Measurements from ENCODE around the gene PHF21B. TPM values are rescaled to one million over a fixed set of nuclear protein-coding genes. Genes with fewer than 3 reads are reported as not detected.
"Not testable (repeated sequence)": the region's sequence is repeated elsewhere in the genome, so short reads cannot be mapped to it uniquely, and the experiment has no call there.

PHF21B gene
- under 1 TPM in 1 of 2 experiments, not detected in 1; 0.10 TPM for total RNA-seq

DNA sequence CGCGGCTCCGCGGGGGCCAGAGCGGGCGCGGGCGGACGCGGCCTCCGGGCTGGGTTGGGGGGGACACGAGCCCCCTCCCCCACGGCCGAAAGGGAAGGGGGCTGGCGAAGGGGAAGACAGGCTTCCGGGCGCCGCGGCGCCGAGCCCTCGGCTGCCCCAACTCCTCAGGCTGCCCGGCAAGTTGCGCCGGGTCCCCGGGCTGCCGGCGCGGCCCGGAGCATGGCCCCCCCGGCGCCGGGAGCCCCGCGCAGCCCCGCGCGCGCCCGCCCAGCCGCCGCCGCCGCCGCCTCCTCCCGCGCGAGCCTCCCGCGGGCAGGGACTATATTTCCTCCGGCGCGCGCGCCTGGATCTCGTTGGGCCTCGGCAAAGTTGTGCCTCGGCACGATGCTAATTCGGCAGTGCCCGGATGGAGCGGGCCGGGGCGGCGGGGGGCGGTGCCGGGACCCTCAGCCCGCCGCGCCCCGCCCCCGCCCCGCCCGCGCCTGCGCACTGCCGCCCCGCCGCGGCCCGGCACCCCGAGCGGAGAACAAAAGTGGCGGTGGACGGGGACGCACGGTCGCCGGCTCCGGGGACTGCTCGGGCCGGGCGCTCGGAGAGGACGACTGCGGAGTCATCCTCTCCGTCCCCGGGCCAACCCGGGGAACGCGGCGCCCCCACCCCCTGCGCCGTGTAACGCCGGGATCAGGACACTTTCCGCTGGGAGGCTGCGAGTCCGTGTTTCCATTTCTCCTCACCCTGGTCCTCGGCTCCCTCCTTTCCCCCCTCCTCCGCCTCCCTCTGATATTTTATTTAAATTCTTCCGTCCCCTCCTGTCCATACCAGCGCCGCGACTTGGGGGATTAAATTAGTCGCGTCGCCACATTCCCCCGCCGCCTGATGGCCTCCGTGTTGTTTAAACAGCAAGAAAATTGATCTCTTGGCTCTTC lies at the start of gene PHF21B:
Gene PHF21B, minus strand, starts transcription at position 400 of the 926 bp plus-strand sequence. CDS start 456 bp downstream, outside the sequence.
- H3K27ac Mint-ChIP-seq: no peak within 1 kb of the TSS

DNA sequence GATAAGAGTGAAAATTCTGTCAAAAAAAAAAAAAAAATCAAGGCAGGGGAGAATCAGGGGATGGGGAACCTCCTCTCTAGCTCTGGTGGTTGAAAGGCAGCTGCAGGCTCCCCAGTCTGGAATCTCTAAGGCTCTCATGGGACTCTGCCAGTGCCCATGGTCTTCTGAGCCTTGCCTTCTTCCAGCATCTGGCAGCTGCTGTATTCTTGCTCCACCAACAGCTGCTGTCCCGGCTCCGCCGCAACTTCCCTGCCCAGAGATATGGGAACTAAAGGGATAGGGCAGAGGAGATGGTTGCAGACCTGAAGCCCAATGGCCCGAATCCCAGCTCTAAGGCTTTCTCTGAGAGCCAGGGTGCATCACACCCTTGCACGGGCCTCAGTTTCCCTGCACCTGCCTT lies 49.5 kb upstream of the PHF21B start:
- peaks cover 10% of the 10 kb centered on the region for H3K27me3 Mint-ChIP-seq
- no peak overlapping the region for H3K4me3 Mint-ChIP-seq
- H3K27ac Mint-ChIP-seq: no peak overlapping the region
- H3K9me3 Mint-ChIP-seq: no peaks in the 10 kb centered on the region
- DNase-seq: no peak
- peaks cover 15% of the 10 kb centered on the region for H3K4me1 Mint-ChIP-seq
- no peaks in the 10 kb centered on the region for H3K36me3 Mint-ChIP-seq

More for the DNA sequence above, at the start of gene PHF21B:
- Mint-ChIP-seq H3K9me3 (no peaks in the 10 kb centered on the region), H3K4me1 (peaks cover 15% of the 10 kb centered on the region), H3K4me3 (peak within 1 kb of the TSS; percentile 95), H3K36me3 (no peaks in the 10 kb centered on the region), H3K27me3 (peaks cover 72% of the 10 kb centered on the region)
- peak; percentile 67 for DNase-seq

DNA sequence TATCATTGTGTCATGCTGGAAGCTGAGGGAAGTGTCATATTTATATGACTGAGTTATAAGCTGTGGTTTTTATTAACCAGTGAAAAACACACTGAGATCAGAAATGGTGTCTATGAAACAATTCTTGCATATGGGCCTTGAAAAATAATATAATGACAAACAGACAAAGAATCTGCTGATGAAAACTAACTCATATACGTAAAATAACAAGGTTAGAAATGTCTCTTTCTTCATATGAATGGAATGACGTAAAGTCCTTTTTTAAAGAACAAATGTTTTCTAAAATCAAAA lies 48.8 kb upstream of the PHF21B start:
- peaks cover 10% of the 10 kb centered on the region for H3K4me1 Mint-ChIP-seq
- no peak for DNase-seq
- no peak overlapping the region for H3K4me3 Mint-ChIP-seq
- no peaks in the 10 kb centered on the region for H3K9me3 Mint-ChIP-seq
- no peak overlapping the region for H3K27ac Mint-ChIP-seq
- H3K36me3 Mint-ChIP-seq: no peaks in the 10 kb centered on the region
- H3K27me3 Mint-ChIP-seq: peaks cover 4% of the 10 kb centered on the region

DNA sequence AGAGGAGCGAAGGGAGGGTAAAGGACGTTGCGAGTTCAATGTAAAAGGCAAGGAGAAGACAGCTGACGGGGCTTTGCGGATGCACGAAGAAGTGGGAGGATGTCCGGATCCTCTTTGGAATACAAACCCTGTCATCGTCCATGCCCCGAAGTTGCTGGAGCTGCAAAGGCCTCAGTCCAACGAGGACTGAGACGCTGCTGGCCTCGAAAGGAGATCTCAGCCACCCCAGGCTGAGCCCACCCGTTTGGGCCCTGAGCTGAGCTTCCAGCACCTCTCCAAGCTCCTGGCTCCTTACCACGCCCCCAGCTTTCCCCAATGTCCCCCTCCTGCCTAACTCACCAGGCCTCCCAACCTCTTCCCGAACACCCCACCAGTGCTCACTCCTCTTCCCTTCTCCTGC lies 46.1 kb upstream of the PHF21B start:
- Mint-ChIP-seq H3K36me3 (no peaks in the 10 kb centered on the region), H3K9me3 (no peaks in the 10 kb centered on the region), H3K4me3 (no peak overlapping the region), H3K27me3 (peaks cover 10% of the 10 kb centered on the region), H3K27ac (no peak overlapping the region), H3K4me1 (peaks cover 10% of the 10 kb centered on the region)
- DNase-seq: no peak

DNA sequence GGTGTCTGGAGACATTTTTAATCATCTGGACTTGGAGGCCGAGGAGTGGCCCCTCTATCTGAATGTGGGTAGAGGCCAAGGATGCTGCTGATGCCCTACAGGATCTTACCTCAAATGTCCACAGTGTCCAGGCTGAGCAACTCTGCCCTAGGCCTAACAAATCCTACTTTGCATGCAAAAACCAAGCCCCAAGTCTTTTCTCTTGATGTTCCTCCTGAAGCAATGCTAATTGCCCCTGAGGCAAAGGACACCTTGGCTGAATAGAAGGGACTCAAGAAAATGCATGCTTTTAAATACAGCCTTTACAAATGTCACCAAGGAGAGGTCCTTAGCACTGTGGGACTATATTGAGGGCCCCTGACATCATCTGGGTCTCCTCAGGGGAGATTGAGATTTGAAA lies 43.8 kb upstream of the PHF21B start:
- Mint-ChIP-seq H3K9me3 (no peaks in the 10 kb centered on the region), H3K4me3 (no peak overlapping the region), H3K4me1 (peaks cover 7% of the 10 kb centered on the region), H3K27me3 (peaks cover 27% of the 10 kb centered on the region), H3K27ac (no peak overlapping the region), H3K36me3 (no peaks in the 10 kb centered on the region)
- no peak for DNase-seq

DNA sequence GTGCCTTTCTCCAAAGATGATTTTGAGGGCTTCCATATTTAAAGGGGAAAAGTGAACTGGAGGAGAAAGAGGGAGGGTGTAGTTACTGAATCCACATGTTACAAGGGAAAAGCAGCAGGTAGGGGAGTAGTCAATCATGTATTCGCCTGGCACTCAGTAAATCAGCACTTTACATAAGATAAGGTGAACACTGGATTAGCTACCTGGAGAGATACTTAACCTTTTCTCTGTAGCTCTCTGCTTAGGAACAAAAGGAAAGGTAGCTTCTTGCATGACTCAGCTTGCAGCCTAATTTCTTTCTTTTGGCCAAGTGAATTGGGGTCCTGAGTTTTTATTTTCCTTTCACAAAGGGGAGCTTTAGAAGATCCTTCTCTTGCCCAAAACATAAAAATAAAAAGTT lies 43.3 kb upstream of the PHF21B start:
- DNase-seq: no peak
- H3K9me3 Mint-ChIP-seq: no peaks in the 10 kb centered on the region
- no peaks in the 10 kb centered on the region for H3K36me3 Mint-ChIP-seq
- peaks cover 29% of the 10 kb centered on the region for H3K27me3 Mint-ChIP-seq
- no peak overlapping the region for H3K27ac Mint-ChIP-seq
- H3K4me1 Mint-ChIP-seq: peaks cover 3% of the 10 kb centered on the region
- no peak overlapping the region for H3K4me3 Mint-ChIP-seq

DNA sequence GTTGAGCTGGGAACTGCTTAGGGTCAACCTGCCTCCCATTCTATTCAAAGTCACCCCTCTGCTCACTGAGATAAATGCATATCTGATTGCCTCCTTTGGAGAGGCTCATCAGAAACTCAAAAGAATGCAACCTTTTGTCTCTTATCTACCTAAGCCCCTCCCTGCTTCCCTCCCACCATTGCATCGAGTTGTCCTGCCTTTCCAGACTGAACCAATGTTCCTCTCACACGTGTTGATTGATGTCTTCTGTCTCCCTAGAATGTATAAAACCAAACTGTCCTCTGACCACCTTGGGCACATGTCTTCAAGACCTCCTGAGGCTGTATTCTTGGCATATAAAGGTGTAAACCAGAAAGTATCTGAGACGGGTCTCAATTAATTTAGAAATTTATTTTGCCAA lies 42.9 kb upstream of the PHF21B start:
- H3K4me3 Mint-ChIP-seq, H3K4me1 Mint-ChIP-seq, H3K36me3 Mint-ChIP-seq, DNase-seq, H3K27ac Mint-ChIP-seq, H3K9me3 Mint-ChIP-seq: not testable (repeated sequence)
- peaks cover 29% of the 10 kb centered on the region for H3K27me3 Mint-ChIP-seq

DNA sequence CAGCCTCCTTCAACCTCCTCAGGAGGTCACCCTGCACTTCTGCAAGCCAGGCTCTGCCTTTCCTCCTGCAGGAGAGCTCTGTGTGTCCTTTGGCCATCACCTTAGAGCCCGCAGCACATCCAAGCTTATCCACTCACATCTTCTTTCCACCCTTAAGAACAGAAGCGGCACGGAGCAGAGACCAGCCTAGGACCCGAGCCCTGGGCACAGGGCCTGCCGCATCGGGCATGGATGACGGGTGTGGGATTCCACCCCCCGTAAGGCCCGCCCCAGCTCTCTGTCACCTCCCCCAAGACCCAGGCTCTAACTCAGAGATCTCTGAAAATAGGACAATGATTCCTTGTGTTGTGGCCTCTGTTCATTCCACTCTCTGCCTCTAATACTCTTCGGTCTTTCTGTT lies 42.1 kb upstream of the PHF21B start:
- DNase-seq: no peak
- Mint-ChIP-seq H3K4me3 (no peak overlapping the region), H3K36me3 (no peaks in the 10 kb centered on the region), H3K27me3 (peaks cover 34% of the 10 kb centered on the region), H3K4me1 (no peaks in the 10 kb centered on the region), H3K27ac (no peak overlapping the region), H3K9me3 (no peaks in the 10 kb centered on the region)

DNA sequence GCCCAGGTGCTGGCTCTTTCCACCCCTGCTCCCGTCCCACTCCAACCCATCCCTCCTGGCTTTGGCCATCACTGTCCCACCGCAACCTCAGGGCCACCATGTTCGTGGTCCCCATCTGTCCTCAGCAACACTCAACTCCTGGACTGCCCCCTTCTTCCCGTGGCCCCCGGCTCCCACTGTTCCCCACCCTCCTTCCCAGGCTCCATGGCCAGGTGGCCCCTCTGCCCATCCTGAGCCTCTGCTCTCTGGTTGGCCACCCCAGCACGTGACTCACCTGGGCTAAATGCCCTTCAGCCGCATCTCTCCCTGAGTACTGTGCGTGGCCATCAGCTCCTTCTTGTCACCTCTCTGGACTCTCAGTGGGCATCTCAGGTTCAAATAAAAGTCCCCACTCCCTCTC lies 41.6 kb upstream of the PHF21B start:
- Mint-ChIP-seq H3K4me3 (no peak overlapping the region), H3K36me3 (no peaks in the 10 kb centered on the region), H3K9me3 (no peaks in the 10 kb centered on the region), H3K27me3 (peaks cover 38% of the 10 kb centered on the region), H3K4me1 (no peaks in the 10 kb centered on the region), H3K27ac (no peak overlapping the region)
- no peak for DNase-seq

DNA sequence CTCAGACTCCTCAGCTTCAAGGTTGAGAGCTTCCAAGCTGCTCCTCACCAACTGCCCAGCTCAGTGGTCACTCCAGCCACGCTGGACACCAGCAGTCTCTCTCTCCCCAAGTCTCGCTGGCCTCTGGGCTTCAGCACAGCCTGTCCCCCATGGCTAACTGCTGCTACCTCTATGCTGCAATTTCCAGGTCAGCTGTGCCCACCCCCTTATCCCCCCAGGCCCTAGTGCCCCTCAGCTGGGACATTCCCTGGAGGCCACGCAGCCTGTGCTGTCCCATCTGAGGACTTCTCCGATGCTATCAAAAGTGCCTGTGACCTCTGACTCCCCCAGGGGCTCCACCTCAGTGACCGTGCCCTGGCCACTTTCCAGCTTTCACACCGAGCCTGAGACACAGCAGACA lies 37.5 kb upstream of the PHF21B start:
- peaks cover 34% of the 10 kb centered on the region for H3K27me3 Mint-ChIP-seq
- DNase-seq: no peak
- H3K4me3 Mint-ChIP-seq: no peak overlapping the region
- H3K4me1 Mint-ChIP-seq: no peaks in the 10 kb centered on the region
- H3K9me3 Mint-ChIP-seq: no peaks in the 10 kb centered on the region
- H3K36me3 Mint-ChIP-seq: no peaks in the 10 kb centered on the region
- no peak overlapping the region for H3K27ac Mint-ChIP-seq

DNA sequence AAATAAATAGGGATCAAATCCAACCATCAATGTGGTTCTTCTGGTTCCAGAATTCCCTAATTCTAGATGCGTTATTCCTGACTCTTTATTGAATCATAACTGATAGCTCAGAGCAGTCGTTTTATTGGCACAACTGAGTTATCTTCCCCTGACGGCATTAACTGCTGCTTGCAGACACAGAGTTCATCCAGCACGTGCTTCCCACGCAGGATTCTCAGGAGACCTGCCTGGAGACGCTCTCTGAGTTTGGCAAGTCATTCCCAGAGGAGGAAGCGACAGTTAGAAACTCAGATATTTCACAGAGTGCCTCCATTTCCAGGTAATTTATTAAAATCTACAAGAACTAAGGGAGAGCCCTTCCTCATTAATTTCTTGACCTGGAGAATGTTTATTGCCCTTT lies 35.4 kb upstream of the PHF21B start:
- Mint-ChIP-seq H3K4me3 (no peak overlapping the region), H3K4me1 (no peaks in the 10 kb centered on the region), H3K9me3 (no peaks in the 10 kb centered on the region), H3K36me3 (no peaks in the 10 kb centered on the region), H3K27ac (no peak overlapping the region), H3K27me3 (peaks cover 31% of the 10 kb centered on the region)
- DNase-seq: no peak

DNA sequence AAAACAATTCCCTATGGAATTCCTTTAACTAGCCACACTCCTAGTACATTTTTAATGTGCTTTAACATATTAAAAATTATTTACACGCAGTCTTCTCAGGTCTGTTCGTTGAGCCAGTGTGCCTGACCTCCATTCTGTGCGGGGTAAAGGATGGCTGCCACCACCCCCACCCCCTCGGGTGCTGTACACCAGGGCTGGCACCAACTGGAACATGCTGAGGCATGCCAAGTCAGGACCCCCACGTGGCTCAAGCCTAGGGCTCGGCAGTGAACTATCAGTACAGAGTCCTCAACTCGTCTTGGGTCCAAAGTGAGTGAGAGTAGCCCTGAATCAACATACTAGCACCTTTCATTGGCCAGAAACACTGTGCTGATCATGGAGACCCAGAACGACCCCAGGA lies 32.5 kb upstream of the PHF21B start:
- no peaks in the 10 kb centered on the region for H3K4me1 Mint-ChIP-seq
- H3K27me3 Mint-ChIP-seq: peaks cover 19% of the 10 kb centered on the region
- no peak for DNase-seq
- no peaks in the 10 kb centered on the region for H3K36me3 Mint-ChIP-seq
- H3K4me3 Mint-ChIP-seq: no peak overlapping the region
- H3K9me3 Mint-ChIP-seq: peaks cover 6% of the 10 kb centered on the region
- no peak overlapping the region for H3K27ac Mint-ChIP-seq

DNA sequence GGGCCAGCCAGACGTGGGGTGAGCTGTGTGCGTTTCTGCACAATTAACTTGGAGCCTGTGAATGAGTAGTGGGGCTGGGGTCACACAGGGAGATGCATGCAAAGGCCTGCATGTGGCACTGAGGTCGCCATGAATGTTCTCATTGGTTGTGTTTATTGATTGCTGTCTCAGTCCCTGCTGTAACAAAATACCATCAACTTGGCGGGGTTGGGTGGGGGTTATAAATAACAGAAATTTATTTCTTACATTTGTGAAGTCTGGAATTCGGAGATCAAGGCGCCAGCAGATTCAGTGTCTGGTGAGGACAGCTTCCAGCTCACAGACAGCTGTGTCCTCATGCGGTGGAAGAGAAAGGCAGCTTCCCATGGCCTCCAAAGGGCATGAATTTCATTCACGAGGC lies 29.3 kb upstream of the PHF21B start:
- Mint-ChIP-seq H3K4me3 (no peak overlapping the region), H3K27me3 (peaks cover 17% of the 10 kb centered on the region), H3K36me3 (no peaks in the 10 kb centered on the region), H3K27ac (no peak overlapping the region), H3K9me3 (peaks cover 6% of the 10 kb centered on the region), H3K4me1 (no peaks in the 10 kb centered on the region)
- no peak for DNase-seq

DNA sequence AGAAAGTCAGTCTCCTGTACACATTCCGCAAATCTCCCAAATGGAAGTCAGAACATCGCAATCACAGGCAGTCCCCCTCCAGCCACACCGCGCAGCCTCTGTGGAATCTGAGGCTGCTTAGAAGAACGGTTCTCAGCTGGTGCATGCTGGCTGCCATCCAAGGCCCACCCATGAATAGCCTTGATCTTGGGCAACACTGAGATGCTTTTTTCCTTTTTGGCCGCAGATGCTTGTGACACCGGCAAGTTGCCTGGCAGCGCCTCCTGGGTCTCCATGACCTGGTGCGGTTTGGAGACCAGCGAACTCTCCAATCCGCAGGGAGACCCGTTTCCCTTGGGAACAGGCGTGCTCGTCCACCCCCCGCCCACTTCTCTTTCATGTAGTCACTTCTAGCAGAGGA lies 26.3 kb upstream of the PHF21B start:
- no peak for DNase-seq
- H3K27ac Mint-ChIP-seq: no peak overlapping the region
- H3K9me3 Mint-ChIP-seq: peaks cover 6% of the 10 kb centered on the region
- H3K27me3 Mint-ChIP-seq: peaks cover 27% of the 10 kb centered on the region
- no peaks in the 10 kb centered on the region for H3K36me3 Mint-ChIP-seq
- H3K4me3 Mint-ChIP-seq: no peak overlapping the region
- no peaks in the 10 kb centered on the region for H3K4me1 Mint-ChIP-seq

DNA sequence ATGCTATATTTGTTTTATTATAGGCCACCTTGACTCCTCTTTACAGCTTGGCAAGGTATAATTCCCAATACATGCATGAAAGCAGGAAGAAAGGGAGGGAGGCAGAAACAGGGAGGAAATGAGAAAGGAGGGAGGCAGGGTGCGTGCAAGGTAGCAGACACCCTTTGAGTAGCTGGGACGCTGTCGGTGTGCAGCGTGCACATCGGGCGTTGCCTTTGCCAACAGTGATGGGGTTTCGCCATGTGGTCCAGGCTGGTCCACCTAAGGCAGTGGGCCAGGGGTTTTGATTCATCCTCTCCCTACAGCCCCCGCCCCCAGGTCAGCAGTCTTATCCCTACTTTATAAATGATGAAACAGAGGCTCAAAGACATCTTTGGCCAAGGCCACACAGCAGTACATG lies 25.0 kb upstream of the PHF21B start:
- Mint-ChIP-seq H3K4me1 (no peaks in the 10 kb centered on the region), H3K4me3 (no peak overlapping the region), H3K9me3 (peaks cover 6% of the 10 kb centered on the region), H3K36me3 (no peaks in the 10 kb centered on the region), H3K27ac (no peak overlapping the region), H3K27me3 (peaks cover 24% of the 10 kb centered on the region)
- DNase-seq: no peak

DNA sequence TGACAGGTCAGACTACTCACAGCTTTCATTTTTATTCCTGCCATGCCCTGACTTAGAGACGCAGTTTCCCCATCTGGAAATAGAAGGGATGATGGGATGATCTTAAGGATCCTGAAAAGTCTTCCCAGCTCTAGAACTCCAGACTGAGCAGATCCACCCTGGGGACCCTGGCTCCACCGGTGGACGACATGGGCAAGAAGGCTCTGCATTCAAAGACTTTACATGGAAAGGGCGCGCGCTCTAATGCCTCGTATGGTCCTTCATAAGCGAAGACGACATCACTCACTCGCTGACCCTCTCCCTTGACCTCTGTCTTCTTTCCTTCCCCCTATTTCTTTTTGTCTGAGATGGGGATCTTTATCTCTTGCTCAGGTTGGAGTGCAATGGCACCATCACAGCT lies 24.4 kb upstream of the PHF21B start:
- Mint-ChIP-seq H3K27me3 (peaks cover 24% of the 10 kb centered on the region), H3K36me3 (no peaks in the 10 kb centered on the region), H3K27ac (no peak overlapping the region), H3K9me3 (peaks cover 6% of the 10 kb centered on the region), H3K4me3 (no peak overlapping the region), H3K4me1 (no peaks in the 10 kb centered on the region)
- no peak for DNase-seq
